Activated T-helper 1 cell treated with anti-CD3 and anti-CD28 coated beads, Interleukin-2, amount 50 U/mL, for 16 hours (primary cell): ENCODE data around the gene RAMAC.
"Not testable (repeated sequence)": the region's sequence is repeated elsewhere in the genome, so short reads cannot be mapped to it uniquely, and the experiment has no call there.

Experiments
- DNase-seq, 2 donors: peaks; one replicate each; pipeline ENCODE4 v3.0.0-alpha.2; 2020; ENCODE audit warnings: low read depth in 1 of 2, low spot score in 1 of 2

RAMAC gene

DNA sequence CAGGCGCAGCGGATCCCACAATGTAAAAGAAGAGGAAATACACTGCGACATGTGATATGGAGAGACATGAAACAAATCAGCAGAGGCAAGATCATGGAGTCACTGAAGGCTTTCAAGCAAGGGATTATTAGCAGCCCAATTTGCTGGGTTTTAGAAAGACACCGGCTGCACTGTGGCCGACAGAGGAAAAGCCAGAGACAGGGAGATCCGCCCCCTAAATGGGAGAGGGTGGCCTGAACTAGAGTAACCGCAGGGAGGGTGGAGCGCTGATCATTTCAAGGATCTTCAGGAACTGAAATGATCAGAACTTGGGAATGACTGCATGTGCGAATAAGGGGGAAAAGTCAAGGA, 26.0 kb downstream of the RAMAC start:
- DNase-seq = no peak

DNA sequence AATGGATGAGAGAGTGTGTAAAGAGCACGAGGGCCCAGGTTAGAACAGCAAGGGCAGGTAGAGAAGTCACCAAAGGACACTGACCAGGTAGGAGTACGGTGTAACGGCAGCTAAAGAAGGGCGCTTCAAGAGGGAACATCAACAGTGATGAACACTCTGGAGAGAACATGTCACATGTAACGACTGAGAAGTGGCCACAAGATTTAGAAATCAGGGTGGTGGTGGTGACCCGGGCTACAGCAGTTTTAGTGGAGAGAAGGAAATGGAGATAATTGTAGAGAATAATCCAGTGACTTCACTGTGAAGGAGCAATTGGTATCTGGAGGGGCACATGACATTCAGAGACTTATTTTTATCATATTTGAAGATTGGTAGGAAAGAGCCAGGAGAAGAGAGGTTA, 26.6 kb downstream of the RAMAC start:
- DNase-seq = no peak

DNA sequence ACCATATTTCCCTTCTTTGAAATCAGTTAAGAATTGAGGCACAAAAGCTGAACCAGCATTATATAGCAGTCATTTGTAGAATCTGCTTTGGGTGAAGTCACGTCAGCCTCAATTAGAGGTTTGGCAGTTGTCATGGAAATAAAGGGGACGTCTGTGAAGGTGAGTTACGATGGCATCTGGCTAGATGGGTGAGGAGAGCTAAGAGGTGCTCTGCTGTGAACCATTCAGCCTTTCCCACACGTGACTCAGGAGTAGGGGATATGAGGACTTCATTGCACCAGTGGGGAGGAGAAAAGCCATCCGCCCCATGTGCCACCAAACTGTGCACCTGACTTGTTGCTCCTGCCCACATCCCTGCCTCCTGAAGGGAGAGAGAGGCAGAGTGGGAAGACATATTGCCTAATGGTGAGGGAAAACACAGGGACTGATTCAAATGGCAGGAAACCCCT, 28.2 kb downstream of the RAMAC start:
- DNase-seq = no peak

DNA sequence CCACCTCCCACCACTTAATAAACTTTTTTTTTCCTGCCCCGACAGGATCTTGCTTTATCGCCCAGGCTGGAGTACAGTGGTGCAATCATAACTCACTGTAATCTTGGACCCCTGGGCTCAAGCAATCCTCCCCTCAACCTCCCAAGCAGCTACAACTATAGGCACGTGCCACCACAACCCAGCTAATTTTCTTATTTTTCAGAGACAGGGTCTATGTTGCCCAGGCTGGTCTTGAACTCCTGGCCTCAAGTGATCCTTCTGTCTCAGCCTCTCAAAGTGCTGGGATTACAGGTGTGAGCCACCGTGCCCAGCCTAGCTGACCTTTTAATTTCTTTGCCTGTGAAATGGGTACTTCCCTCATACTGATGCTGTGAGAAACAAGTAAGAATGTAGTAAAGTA, 29.4 kb downstream of the RAMAC start:
- DNase-seq = no peak

- DNase-seq = no peak
Observed at GRCh38 chr15:83016906-83017305, 30.9 kb downstream of the RAMAC start.

DNA sequence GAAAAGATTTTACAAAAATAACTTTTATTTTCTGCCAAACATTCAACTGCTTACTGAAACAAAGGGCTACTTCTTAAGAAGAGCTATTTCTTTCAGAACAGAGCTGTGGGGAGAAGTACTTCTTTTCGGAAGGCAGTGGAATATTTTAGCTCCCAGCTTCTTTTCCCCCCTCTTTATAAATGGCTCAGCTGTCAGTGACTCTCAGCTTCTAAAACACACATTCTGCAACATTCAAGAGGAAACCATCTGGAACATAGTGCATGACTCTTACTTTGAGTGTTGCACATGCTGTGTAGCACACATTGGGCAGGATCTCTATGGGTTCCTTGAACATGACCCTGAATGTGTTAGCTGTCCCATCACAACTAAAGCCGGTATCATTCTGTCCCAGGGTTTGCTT, 32.4 kb downstream of the RAMAC start:
- no peak for DNase-seq

GRCh38 chr15:83030021-83030420, 44.0 kb downstream of the RAMAC start:
- no peak for DNase-seq

DNA sequence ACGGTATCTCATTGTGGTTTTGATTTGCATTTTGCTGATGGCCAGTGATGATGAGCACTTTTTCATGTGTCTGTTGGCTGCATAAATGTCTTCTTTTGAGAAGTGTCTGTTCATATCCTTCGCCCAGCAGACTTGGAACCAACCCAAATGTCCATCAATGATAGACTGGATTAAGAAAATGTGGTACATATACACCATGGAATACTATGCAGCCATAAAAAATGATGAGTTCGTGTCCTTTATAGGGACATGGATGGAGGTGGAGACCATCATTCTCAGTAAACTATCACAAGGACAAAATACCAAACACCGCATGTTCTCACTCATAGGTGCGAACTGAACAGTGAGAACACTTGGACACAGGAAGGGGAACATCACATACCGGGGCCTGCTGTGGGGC, 45.2 kb downstream of the RAMAC start:
- DNase-seq = not testable (repeated sequence)

- no peak for DNase-seq
Observed at GRCh38 chr15:83036253-83036652, 50.2 kb downstream of the RAMAC start.

DNA sequence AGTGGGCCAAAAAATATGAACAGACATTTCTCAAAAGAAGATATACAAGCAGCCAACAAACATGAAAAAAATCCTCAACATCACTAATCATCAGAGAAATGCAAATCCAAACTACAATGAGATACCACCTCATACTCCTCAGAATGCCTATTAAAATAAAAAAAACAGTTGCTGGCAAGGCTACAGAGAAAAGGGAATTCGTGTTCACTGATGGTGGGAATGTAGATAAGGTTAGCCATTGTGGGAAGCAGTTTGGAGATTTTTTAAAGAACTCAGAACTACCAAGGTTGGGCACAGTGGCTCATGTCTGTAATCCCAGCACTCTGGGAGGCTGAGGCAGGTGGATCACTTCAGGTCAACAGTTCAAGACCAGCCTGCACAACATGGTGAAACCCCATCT, 53.2 kb downstream of the RAMAC start:
- no peak for DNase-seq
